Measurements from ENCODE around the gene GALNT4. TPM values are rescaled to one million over a fixed set of nuclear protein-coding genes. Genes with fewer than 3 reads are reported as not detected.

GALNT4 gene
- total RNA-seq, 1 donor from 2014 or later, result 0.98 TPM

- no peak for DNase-seq
- H3K27ac Mint-ChIP-seq (ENCODE audit: unreplicated experiment), result no peak overlapping the region
- H3K4me3 Mint-ChIP-seq (ENCODE audit: unreplicated experiment), result no peak overlapping the region
- no peaks in the 10 kb centered on the region for H3K4me1 Mint-ChIP-seq (ENCODE audit: low read depth, unreplicated experiment)
- H3K36me3 Mint-ChIP-seq (ENCODE audit: unreplicated experiment), result no peaks in the 10 kb centered on the region
- no peaks in the 10 kb centered on the region for H3K9me3 Mint-ChIP-seq (ENCODE audit: unreplicated experiment)
- peaks cover 2% of the 10 kb centered on the region for H3K27me3 Mint-ChIP-seq (ENCODE audit: unreplicated experiment)
- TF ChIP-seq, protein P1, sequence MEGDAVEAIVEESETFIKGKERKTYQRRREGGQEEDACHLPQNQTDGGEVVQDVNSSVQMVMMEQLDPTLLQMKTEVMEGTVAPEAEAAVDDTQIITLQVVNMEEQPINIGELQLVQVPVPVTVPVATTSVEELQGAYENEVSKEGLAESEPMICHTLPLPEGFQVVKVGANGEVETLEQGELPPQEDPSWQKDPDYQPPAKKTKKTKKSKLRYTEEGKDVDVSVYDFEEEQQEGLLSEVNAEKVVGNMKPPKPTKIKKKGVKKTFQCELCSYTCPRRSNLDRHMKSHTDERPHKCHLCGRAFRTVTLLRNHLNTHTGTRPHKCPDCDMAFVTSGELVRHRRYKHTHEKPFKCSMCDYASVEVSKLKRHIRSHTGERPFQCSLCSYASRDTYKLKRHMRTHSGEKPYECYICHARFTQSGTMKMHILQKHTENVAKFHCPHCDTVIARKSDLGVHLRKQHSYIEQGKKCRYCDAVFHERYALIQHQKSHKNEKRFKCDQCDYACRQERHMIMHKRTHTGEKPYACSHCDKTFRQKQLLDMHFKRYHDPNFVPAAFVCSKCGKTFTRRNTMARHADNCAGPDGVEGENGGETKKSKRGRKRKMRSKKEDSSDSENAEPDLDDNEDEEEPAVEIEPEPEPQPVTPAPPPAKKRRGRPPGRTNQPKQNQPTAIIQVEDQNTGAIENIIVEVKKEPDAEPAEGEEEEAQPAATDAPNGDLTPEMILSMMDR (IDR thresholded peaks at IDR 0.05; ENCODE audit: partially characterized antibody, unreplicated experiment), result no peak
Measured at GRCh38 chr12:89497467-89497866, 27.1 kb downstream of the GALNT4 start.

DNA sequence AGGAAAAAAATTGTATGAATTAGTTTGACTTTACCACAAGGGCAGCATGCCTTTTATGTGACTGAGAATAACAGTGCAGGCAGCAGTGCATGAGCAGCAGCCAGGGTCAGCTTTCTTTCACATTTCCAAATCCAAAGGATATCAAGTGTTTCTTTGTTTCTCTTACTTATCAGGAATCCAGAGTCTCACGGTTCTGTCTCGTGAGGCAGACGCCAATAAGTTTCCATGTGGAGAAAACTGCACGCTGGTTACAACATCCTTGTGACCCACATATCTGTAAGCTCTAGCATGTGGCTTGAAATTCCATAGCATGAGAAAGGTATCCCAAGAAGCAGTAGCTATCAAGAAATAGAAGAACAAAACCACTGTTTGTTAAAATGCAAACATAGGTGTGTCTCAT lies 27.6 kb downstream of the GALNT4 start:
- DNase-seq, result no peak
- H3K4me1 Mint-ChIP-seq (ENCODE audit: low read depth, unreplicated experiment), result no peaks in the 10 kb centered on the region
- H3K27me3 Mint-ChIP-seq (ENCODE audit: unreplicated experiment), result peaks cover 2% of the 10 kb centered on the region
- no peak overlapping the region for H3K4me3 Mint-ChIP-seq (ENCODE audit: unreplicated experiment)
- no peaks in the 10 kb centered on the region for H3K36me3 Mint-ChIP-seq (ENCODE audit: unreplicated experiment)
- TF ChIP-seq, protein P1 (IDR thresholded peaks at IDR 0.05; ENCODE audit: partially characterized antibody, unreplicated experiment), result no peak
- no peak overlapping the region for H3K27ac Mint-ChIP-seq (ENCODE audit: unreplicated experiment)
- no peaks in the 10 kb centered on the region for H3K9me3 Mint-ChIP-seq (ENCODE audit: unreplicated experiment)

DNA sequence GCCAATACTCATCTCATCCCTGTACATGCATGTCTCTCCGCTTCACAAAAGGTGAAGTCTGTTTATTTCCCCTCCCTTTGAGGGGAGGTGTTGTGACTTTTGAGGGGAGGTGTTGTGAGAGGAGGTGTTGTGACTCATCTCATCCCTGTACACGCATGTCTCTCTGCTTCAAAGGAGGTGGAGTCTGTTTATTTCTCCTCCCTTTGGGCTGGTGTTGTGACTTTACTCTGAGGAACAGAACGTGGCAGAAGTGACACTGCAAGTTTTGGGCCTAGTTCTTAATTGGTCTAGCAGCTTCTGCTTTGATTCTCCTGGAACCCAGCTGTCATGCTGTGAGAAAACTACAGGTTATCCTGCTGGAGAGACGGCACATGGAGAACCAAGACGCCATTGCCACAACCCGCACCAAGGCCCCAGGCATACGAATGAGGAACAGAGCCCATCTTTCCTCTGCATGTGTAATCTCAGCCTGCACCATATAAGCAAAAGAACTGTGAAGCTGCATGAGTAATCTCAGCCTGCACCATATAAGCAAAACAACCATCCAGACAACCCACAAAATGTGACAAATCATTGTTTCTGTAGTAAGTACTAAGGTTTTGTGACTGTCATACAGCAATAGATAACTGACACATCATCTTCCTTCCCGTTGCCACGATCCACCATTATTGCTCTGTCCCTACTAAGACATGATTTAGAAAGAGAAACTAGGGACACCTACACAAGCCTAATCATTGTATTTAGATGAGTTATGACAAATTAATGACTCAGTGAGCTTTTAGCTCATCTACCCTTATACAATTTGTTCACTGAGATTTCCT lies 30.0 kb downstream of the GALNT4 start:
- TF ChIP-seq, protein P1 (IDR thresholded peaks at IDR 0.05; ENCODE audit: partially characterized antibody, unreplicated experiment), result no peak
- H3K27ac Mint-ChIP-seq (ENCODE audit: unreplicated experiment), result no peak overlapping the region
- DNase-seq, result no peak
- no peaks in the 10 kb centered on the region for H3K9me3 Mint-ChIP-seq (ENCODE audit: unreplicated experiment)
- no peaks in the 10 kb centered on the region for H3K36me3 Mint-ChIP-seq (ENCODE audit: unreplicated experiment)
- H3K27me3 Mint-ChIP-seq (ENCODE audit: unreplicated experiment), result peaks cover 2% of the 10 kb centered on the region
- H3K4me3 Mint-ChIP-seq (ENCODE audit: unreplicated experiment), result no peak overlapping the region
- no peaks in the 10 kb centered on the region for H3K4me1 Mint-ChIP-seq (ENCODE audit: low read depth, unreplicated experiment)

GRCh38 chr12:89493670-89494302 lies 30.8 kb downstream of the GALNT4 start:
- Mint-ChIP-seq H3K4me3 (ENCODE audit: unreplicated experiment) (no peak overlapping the region), H3K9me3 (ENCODE audit: unreplicated experiment) (no peaks in the 10 kb centered on the region), H3K27ac (ENCODE audit: unreplicated experiment) (no peak overlapping the region), H3K27me3 (ENCODE audit: unreplicated experiment) (no peaks in the 10 kb centered on the region), H3K4me1 (ENCODE audit: low read depth, unreplicated experiment) (no peaks in the 10 kb centered on the region), H3K36me3 (ENCODE audit: unreplicated experiment) (no peaks in the 10 kb centered on the region)
- DNase-seq, result no peak
- TF ChIP-seq, protein P1 (IDR thresholded peaks at IDR 0.05; ENCODE audit: partially characterized antibody, unreplicated experiment), result no peak

GRCh38 chr12:89492883-89493282 lies 31.7 kb downstream of the GALNT4 start:
- Mint-ChIP-seq H3K27ac (ENCODE audit: unreplicated experiment) (no peak overlapping the region), H3K36me3 (ENCODE audit: unreplicated experiment) (no peaks in the 10 kb centered on the region), H3K4me3 (ENCODE audit: unreplicated experiment) (no peak overlapping the region), H3K4me1 (ENCODE audit: low read depth, unreplicated experiment) (no peaks in the 10 kb centered on the region), H3K9me3 (ENCODE audit: unreplicated experiment) (no peaks in the 10 kb centered on the region), H3K27me3 (ENCODE audit: unreplicated experiment) (no peaks in the 10 kb centered on the region)
- TF ChIP-seq, protein P1 (IDR thresholded peaks at IDR 0.05; ENCODE audit: partially characterized antibody, unreplicated experiment), result no peak
- no peak for DNase-seq

Data from glutamatergic neuron (in vitro differentiated cells).